C4-2B (cell line): ENCODE results near the gene CYB5B.

Experiments used
- CTCF ChIP-seq: fragments of 450-650 bp; conservative IDR thresholded peaks from 2 replicates; pipeline ENCODE4 v1.5.1; 2017; ENCODE audit warnings: mild to moderate bottlenecking
- ZFX ChIP-seq: fragments of 450-650 bp; IDR thresholded peaks from 2 replicates; pipeline ENCODE4 v1.6.1; 2017

DNA sequence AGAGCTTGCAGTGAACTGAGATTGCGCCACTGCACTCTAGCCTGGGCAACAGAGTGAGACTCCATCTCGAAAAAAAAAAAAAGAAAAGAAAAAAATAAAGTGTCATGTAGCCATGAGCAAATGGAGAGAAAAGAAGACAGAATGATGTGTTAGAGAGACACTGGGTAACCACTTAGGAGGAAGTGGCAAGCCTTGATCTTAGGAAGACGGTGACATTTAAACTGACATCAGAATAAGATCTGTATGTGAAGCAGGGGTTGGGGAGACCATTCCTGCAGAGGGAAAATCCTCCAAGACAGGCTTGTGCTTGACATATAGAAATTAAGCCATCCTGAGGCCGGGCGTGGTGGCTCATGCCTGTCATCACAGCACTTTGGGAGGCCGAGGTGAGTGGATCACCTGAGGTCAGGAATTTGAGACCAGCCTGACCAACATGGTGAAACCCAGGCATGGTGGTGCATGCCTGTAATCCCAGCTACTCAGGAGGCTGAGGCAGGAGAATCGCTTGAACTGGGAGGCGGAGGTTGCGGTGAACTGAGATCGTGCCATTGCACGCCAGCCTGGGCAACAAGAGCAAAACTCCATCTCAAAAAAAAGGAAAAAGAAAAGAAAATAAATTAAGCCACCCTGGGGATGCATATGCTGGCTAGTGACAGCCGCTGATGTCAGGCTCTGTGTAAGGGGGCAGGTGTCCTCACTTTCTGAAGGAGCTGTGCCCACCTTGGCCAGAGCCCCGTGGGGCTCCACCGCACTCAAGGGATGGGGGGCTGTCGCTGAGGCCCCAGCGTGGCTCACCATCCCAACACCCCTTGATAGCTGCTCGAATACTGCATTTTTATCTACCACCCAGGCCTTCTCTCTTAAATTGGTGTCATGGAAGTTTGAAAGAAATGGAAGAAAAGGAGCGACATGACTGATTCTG lies 13.1 kb upstream of the CYB5B start:
- no peak for TF ChIP-seq CTCF
- no peak for TF ChIP-seq ZFX
